HepG2 (cell line): ENCODE results near the gene TMEM8B.

ENCODE experiments used
- CERS6 ChIP-seq: sonication (generic); formaldehyde crosslinking; IDR thresholded peaks from 2 replicates; pipeline ENCODE4 v1.5.0; 2020; ENCODE audit warnings: missing genetic modification reagents
- CREB1 ChIP-seq, 2 experiments: fragments of 450-650 bp in 1 of 2; IDR thresholded peaks; 2 replicates each; pipeline ENCODE4 v1.6.1; 2016 to 2017; ENCODE audit warnings: control low read depth in 1 of 2, mild to moderate bottlenecking in 1 of 2, missing compliant biosample characterization in 1 of 2, missing genetic modification characterization in 1 of 2
- EEA1 ChIP-seq: sonication (generic); formaldehyde crosslinking; IDR thresholded peaks from 2 replicates; pipeline ENCODE4 v1.5.1; 2020; ENCODE audit warnings: mild to moderate bottlenecking, missing genetic modification reagents, borderline replicate concordance
- RCOR2 ChIP-seq: IDR thresholded peaks from 2 replicates; pipeline ENCODE4 v1.6.1; 2016; ENCODE audit warnings: missing biosample characterization, missing genetic modification reagents
- SAFB2 ChIP-seq: sonication (generic); formaldehyde crosslinking; IDR thresholded peaks from 2 replicates; pipeline ENCODE4 v1.5.1; 2020; ENCODE audit warnings: missing genetic modification reagents, low read depth, mild to moderate bottlenecking, borderline replicate concordance
- TRIM24 ChIP-seq: sonication (generic); formaldehyde crosslinking; IDR thresholded peaks from 2 replicates; pipeline ENCODE4 v1.8.0; 2022; ENCODE audit warnings: mild to moderate bottlenecking, missing genetic modification reagents
- ZNF224 ChIP-seq: sonication (generic); formaldehyde crosslinking; IDR thresholded peaks from 2 replicates; pipeline ENCODE4 v1.5.0; 2020; ENCODE audit warnings: mild to moderate bottlenecking, missing genetic modification reagents

- TF ChIP-seq SAFB2: no peak
- no peak for TF ChIP-seq EEA1 (CRISPR knock-in tag)
- TF ChIP-seq RCOR2 (CRISPR knock-in tag): no peak
- no peak for TF ChIP-seq CREB1 (IDR thresholded peaks at IDR 0.05)
- TF ChIP-seq CREB1 (CRISPR knock-in tag; IDR thresholded peaks at IDR 0.05): no peak
- TF ChIP-seq TRIM24 (CRISPR knock-in tag): no peak
- TF ChIP-seq ZNF224 (CRISPR knock-in tag): no peak
- no peak for TF ChIP-seq CERS6
These were observed 2.0 kb downstream of the TMEM8B start for GRCh38 chr9:35831040-35831439.
